HepG2 (cell line): Measurements from ENCODE around the gene AGAP3. TPM values are rescaled to one million over a fixed set of nuclear protein-coding genes. Genes with fewer than 3 reads are reported as not detected.
A peak's percentile ranks its signal among the peaks of the same experiment; 100 is the strongest.

Experiments
- HIC2 ChIP-seq: sonication (generic); formaldehyde crosslinking; IDR thresholded peaks from 2 replicates; pipeline ENCODE4 v1.9.0; 2022; ENCODE audit warnings: low read depth, missing genetic modification reagents
- ISL2 ChIP-seq: sonication (generic); formaldehyde crosslinking; IDR thresholded peaks from 2 replicates; pipeline ENCODE4 v1.5.0; 2020; ENCODE audit warnings: missing genetic modification reagents
- KIAA2018 ChIP-seq: sonication (generic); formaldehyde crosslinking; IDR thresholded peaks from 2 replicates; pipeline ENCODE4 v1.5.0; 2020; ENCODE audit warnings: mild to moderate bottlenecking, missing genetic modification reagents, borderline replicate concordance
- MIER2 ChIP-seq: IDR thresholded peaks from 2 replicates; pipeline ENCODE4 v1.6.1; 2016; ENCODE audit warnings: missing biosample characterization, missing genetic modification reagents
- PBX2 ChIP-seq: IDR thresholded peaks from 2 replicates; pipeline ENCODE4 v1.6.1; 2016; ENCODE audit warnings: control low read depth
- PBX3 ChIP-seq: sonication (generic); formaldehyde crosslinking; IDR thresholded peaks from 2 replicates; pipeline ENCODE4 v1.8.1; 2023; ENCODE audit warnings: missing genetic modification reagents, inconsistent platforms, borderline replicate concordance
- PHF8 ChIP-seq: sonication (generic); formaldehyde crosslinking; IDR thresholded peaks from 2 replicates; pipeline ENCODE4 v1.5.0; 2020; ENCODE audit warnings: missing genetic modification reagents
- PRMT3 ChIP-seq: sonication (generic); formaldehyde crosslinking; IDR thresholded peaks from 2 replicates; pipeline ENCODE4 v1.8.1; 2022; ENCODE audit warnings: low read depth, mild to moderate bottlenecking, moderate library complexity, missing genetic modification reagents, borderline replicate concordance
- RFX3 ChIP-seq: IDR thresholded peaks from 2 replicates; pipeline ENCODE4 v1.6.1; 2016; ENCODE audit warnings: missing biosample characterization, missing genetic modification reagents
- RXRB ChIP-seq: IDR thresholded peaks from 2 replicates; pipeline ENCODE4 v1.6.1; 2016; ENCODE audit warnings: borderline replicate concordance, missing genetic modification reagents, missing compliant biosample characterization
- SAP130 ChIP-seq: IDR thresholded peaks from 2 replicates; pipeline ENCODE4 v1.6.1; 2016; ENCODE audit warnings: low read depth
- SCMH1 ChIP-seq: sonication (generic); formaldehyde crosslinking; IDR thresholded peaks from 2 replicates; pipeline ENCODE4 v1.9.0; 2021; ENCODE audit warnings: missing genetic modification reagents, mild to moderate bottlenecking, borderline replicate concordance
- SMAD1 ChIP-seq: sonication (generic); formaldehyde crosslinking; IDR thresholded peaks from 2 replicates; pipeline ENCODE4 v1.4.0; 2020; ENCODE audit warnings: missing genetic modification reagents, low read depth, mild to moderate bottlenecking, borderline replicate concordance
- TCF7 ChIP-seq: sonication (generic); IDR thresholded peaks from 2 replicates; pipeline ENCODE4 v1.6.1; 2016; ENCODE audit warnings: antibody characterized with exemption, low read depth
- ZBTB37 ChIP-seq: sonication (generic); formaldehyde crosslinking; IDR thresholded peaks from 2 replicates; pipeline ENCODE4 v1.4.0; 2020; ENCODE audit warnings: mild to moderate bottlenecking, missing genetic modification reagents
- ZNF230 ChIP-seq: sonication (generic); formaldehyde crosslinking; IDR thresholded peaks from 2 replicates; pipeline ENCODE4 v1.4.0; 2020; ENCODE audit warnings: mild to moderate bottlenecking, missing genetic modification reagents
- polyA plus RNA-seq, 8 experiments: library from polyadenylated mRNA; depleted of rRNA in 3 of 8; stranded (reverse) in 7 of 8; unstranded in 1 of 8; fragments of >200 nt; fragmentation: Illumina TruSeq in 4 of 8; extraction: Trizol in 4 of 8; gene quantifications; 2 replicates each; pipeline versions ENCODE4 v1.2.1 to v1.2.3, GENCODE V29; 2011 to 2016; ENCODE audit warnings: low read depth in 4 of 8, missing spikeins in 1 of 8, mixed read lengths in 1 of 8; ENCODE audit not compliant: insufficient read depth in 1 of 8
- total RNA-seq, 5 experiments: library from RNA; depleted of rRNA; stranded (reverse); fragments of >200 nt; fragmentation: Illumina TruSeq; extraction: Trizol; gene quantifications; 2 replicates each; pipeline ENCODE4 v1.2.3, GENCODE V29; 2016; ENCODE audit warnings: low read depth in 1 of 5

Gene AGAP3
- total and polyA plus RNA-seq, 2 of the 13 experiments (the other 11 are each of a cell fraction or from before 2014, with no cell fraction given): 31.3 to 61.4 TPM

- no peak for TF ChIP-seq HIC2 (CRISPR knock-in tag)
- TF ChIP-seq SMAD1 (CRISPR knock-in tag): 0 out of 2 replicates have a peak, but pooled peaks have one; percentile 16
- TF ChIP-seq SAP130 (CRISPR knock-in tag): no peak
- no peak for TF ChIP-seq MIER2 (CRISPR knock-in tag)
- no peak; the same call in 1 of the 2 replicates for TF ChIP-seq ZNF230 (CRISPR knock-in tag)
- no peak for TF ChIP-seq TCF7
- TF ChIP-seq RFX3 (CRISPR knock-in tag): no peak
- TF ChIP-seq RXRB (CRISPR knock-in tag): no peak
- TF ChIP-seq ZBTB37 (CRISPR knock-in tag): peak; percentile 14; the same call in 1 of the 2 replicates
- TF ChIP-seq KIAA2018 (CRISPR knock-in tag): no peak
- no peak for TF ChIP-seq PBX3 (CRISPR knock-in tag)
- TF ChIP-seq SCMH1 (CRISPR knock-in tag): no peak
- 0 out of 2 replicates have a peak, but pooled peaks have one; percentile 11 for TF ChIP-seq PHF8 (CRISPR knock-in tag)
- TF ChIP-seq ISL2 (CRISPR knock-in tag): peak; percentile 25; the same call in 1 of the 2 replicates
- no peak for TF ChIP-seq PRMT3
- TF ChIP-seq PBX2 (CRISPR knock-in tag): no peak
Observed at GRCh38 chr7:151057506-151057988, 28.7 kb upstream of the AGAP3 start, which contains the start of gene CDK5 (continued).
